SJCRH30 (cell line): ENCODE measurements around the gene AGMO. TPM values are rescaled to one million over a fixed set of nuclear protein-coding genes. Genes with fewer than 3 reads are reported as not detected.

Experiments used
- DNase-seq, 2 experiments: peaks; one replicate each; pipeline ENCODE4 v3.0.0-alpha.2; 2015 to 2020
- H3K27ac ChIP-seq: fragments of 250-450 bp; sonication (Bioruptor Pico); 2 replicates; pipeline ENCODE4 v1.5.1; 2020; ENCODE audit warnings: mild to moderate bottlenecking, moderate library complexity
- H3K27me3 ChIP-seq: fragments of 250-450 bp; sonication (Bioruptor Pico); 2 replicates; pipeline ENCODE4 v1.5.1; 2020; ENCODE audit warnings: mild to moderate bottlenecking, moderate library complexity
- H3K36me3 ChIP-seq: fragments of 250-450 bp; sonication (Bioruptor Pico); 2 replicates; pipeline ENCODE4 v1.5.1; 2020; ENCODE audit warnings: mild to moderate bottlenecking, moderate library complexity
- H3K4me1 ChIP-seq: fragments of 250-450 bp; sonication (Bioruptor Pico); 2 replicates; pipeline ENCODE4 v1.5.1; 2020; ENCODE audit warnings: mild to moderate bottlenecking, moderate library complexity
- H3K4me3 ChIP-seq: fragments of 250-450 bp; sonication (Bioruptor Pico); 2 replicates; pipeline ENCODE4 v1.5.1; 2020; ENCODE audit warnings: mild to moderate bottlenecking, moderate library complexity
- H3K9me3 ChIP-seq: fragments of 250-450 bp; sonication (Bioruptor Pico); replicated peaks from 2 replicates; pipeline ENCODE4 v1.5.1; 2020; ENCODE audit warnings: mild to moderate bottlenecking, moderate library complexity
- total RNA-seq: library from RNA; depleted of rRNA; stranded (reverse); fragments of >200 nt; shearing (Covaris generic); gene quantifications from 2 replicates; pipeline ENCODE4 v1.2.3, GENCODE V29; 2014

The AGMO gene
- total RNA-seq, 1 experiment from 2014 or later: 0.20 TPM

DNA sequence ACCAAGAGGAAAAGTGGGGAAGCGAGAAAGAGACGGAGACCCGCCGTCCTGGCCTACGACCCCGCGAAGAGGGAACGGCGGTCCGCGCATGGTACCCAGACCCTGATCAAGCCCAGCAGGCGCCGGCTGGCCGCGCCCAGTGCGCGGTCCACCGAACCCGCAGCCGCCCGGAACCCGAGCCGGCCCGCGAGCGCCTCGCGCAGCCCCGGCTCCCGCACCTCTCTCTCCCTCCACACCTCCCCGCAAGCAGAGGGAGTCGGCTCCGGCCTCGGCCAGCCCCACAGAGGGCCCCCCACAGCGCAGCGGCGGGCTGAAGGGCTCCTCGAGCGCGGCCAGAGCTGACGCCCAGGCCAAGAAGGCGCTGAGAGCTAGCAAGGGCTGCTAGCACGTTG, 164.7 kb downstream of the AGMO start:
- Histone ChIP-seq H3K27ac (no peak overlapping the region), H3K27me3 (no peaks in the 10 kb centered on the region), H3K36me3 (no peaks in the 10 kb centered on the region), H3K9me3 (no peaks in the 10 kb centered on the region), H3K4me3 (no peak overlapping the region), H3K4me1 (no peaks in the 10 kb centered on the region)
- DNase-seq: no peak

DNA sequence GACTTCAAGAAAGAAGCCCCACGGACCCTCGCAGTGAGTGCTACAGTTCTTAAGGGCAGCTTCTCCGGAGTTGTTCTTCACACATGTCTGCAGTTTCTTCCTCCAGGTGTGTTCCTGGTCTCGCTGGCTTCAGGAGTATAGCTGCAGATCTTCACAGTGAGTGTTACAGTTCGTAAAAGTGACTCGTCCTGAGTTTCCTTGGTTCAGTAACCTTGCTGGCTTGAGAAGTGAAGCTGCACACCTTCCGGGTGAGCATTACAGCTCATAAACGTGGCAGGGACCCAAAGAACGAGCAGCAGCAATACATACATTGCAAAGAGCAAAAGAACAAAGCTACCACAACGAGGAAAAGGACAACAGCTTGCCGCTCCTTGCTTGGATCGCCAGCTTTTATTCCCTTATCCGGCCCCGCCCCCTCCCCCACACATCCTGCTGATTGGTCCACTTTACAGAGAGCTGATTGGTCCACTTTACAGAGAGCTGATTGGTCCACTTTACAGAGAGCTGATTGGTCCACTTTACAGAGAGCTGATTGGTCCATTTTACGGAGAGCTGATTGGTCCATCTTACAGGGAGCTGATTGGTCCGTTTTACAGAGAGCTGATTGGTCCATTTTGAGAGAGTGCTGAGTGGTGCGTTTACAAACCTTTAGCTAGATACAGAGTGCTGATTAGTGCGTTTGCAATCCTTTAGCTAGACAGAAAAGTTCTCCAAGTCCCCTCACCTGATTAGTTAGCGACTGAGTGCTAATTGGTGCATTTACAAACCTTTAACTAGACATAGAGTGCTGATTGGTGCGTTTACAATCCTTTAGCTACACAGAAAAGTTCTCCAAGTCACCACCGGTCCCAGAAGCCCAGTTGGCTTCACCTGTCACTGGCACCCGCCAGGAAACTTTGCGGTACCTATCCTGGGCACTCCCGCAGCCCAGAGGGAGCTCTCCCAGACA, 165.3 kb downstream of the AGMO start:
- H3K27me3 ChIP-seq: no peaks in the 10 kb centered on the region
- H3K9me3 ChIP-seq: no peaks in the 10 kb centered on the region
- no peaks in the 10 kb centered on the region for H3K4me1 ChIP-seq
- no peak overlapping the region for H3K4me3 ChIP-seq
- no peak for DNase-seq
- no peaks in the 10 kb centered on the region for H3K36me3 ChIP-seq
- no peak overlapping the region for H3K27ac ChIP-seq

GRCh38 chr7:15389073-15389472, 172.7 kb downstream of the AGMO start:
- Histone ChIP-seq H3K4me1 (no peaks in the 10 kb centered on the region), H3K27ac (no peak overlapping the region), H3K4me3 (no peak overlapping the region), H3K36me3 (no peaks in the 10 kb centered on the region), H3K9me3 (no peaks in the 10 kb centered on the region), H3K27me3 (no peaks in the 10 kb centered on the region)
- no peak for DNase-seq

DNA sequence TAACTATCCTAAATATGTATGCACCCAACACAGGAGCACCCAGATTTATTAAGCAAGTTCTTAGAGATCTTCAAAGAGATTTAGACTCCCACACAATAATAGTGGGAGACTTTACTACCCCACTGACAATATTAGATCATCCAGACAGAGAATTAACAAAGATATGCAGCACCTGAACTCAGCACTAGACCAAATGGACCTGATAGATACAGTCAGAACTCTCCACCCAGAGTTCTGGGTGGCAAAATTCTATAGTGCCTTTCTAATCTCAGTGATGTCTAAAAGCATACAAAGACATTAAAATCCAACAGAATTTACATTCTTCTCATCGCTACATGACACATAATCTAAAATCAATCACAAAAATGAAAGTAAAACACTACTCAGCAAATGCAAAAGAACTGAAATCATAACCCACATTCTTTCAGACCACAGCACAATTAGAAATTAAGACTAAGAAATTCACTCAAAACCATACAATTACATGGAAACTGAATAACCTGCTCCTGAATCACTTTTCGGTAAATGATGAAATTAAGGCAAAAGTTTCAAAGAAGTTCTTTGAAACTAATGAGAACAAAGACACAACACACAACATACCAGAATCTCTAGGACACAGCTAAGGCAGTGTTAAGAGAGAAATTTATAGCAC, 183.2 kb downstream of the AGMO start:
- no peaks in the 10 kb centered on the region for H3K4me1 ChIP-seq
- H3K27me3 ChIP-seq: no peaks in the 10 kb centered on the region
- no peaks in the 10 kb centered on the region for H3K36me3 ChIP-seq
- no peak overlapping the region for H3K27ac ChIP-seq
- no peaks in the 10 kb centered on the region for H3K9me3 ChIP-seq
- no peak for DNase-seq
- H3K4me3 ChIP-seq: no peak overlapping the region

DNA sequence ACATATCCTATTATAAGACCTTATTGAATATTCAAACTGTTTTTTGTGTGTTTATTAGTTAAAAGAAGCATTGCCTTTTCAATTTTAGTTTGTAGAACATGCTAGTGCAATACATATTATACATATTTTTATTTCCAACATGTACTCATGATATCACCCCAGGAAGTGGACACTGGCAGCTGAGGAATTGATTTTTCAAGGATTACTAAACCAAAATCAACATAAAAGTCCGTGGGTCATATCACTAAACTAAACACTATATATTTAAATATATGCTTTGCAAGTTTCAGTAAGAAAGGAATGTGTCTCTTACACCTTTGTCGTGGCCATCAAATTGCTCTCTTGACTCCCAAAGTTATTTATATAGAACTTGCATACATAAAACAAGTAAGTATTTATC, 185.2 kb downstream of the AGMO start:
- Histone ChIP-seq H3K9me3 (no peaks in the 10 kb centered on the region), H3K36me3 (no peaks in the 10 kb centered on the region), H3K4me3 (no peak overlapping the region), H3K4me1 (no peaks in the 10 kb centered on the region), H3K27ac (no peak overlapping the region), H3K27me3 (no peaks in the 10 kb centered on the region)
- no peak for DNase-seq

- Histone ChIP-seq H3K4me1 (no peaks in the 10 kb centered on the region), H3K9me3 (no peaks in the 10 kb centered on the region), H3K27ac (no peak overlapping the region), H3K4me3 (no peak overlapping the region), H3K27me3 (no peaks in the 10 kb centered on the region), H3K36me3 (no peaks in the 10 kb centered on the region)
- DNase-seq: no peak
Measured at GRCh38 chr7:15370441-15370840, 191.4 kb downstream of the AGMO start.

DNA sequence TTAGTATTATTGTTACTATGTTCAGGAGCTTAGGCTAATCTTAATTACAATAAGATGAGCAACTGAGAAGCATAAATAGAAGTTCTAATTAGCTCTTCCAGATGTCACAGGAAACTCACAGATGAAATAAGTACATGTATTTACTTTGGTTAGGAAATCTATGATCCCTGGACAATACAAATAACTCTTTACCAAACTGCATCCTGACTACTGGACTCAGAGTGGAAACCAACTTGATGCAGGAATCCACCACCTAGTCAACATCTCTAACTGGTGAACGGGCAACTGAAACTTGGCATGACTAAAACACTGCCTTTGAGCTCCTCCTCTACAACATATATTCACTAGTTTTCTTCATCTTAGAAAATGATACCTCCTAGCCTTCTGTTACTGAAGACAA, 193.2 kb downstream of the AGMO start:
- Histone ChIP-seq H3K36me3 (no peaks in the 10 kb centered on the region), H3K9me3 (no peaks in the 10 kb centered on the region), H3K27me3 (no peaks in the 10 kb centered on the region), H3K4me3 (no peak overlapping the region), H3K4me1 (no peaks in the 10 kb centered on the region), H3K27ac (no peak overlapping the region)
- DNase-seq: no peak

GRCh38 chr7:15367897-15368296, 193.9 kb downstream of the AGMO start:
- Histone ChIP-seq H3K27ac (no peak overlapping the region), H3K4me3 (no peak overlapping the region), H3K36me3 (no peaks in the 10 kb centered on the region), H3K9me3 (no peaks in the 10 kb centered on the region), H3K27me3 (no peaks in the 10 kb centered on the region), H3K4me1 (no peaks in the 10 kb centered on the region)
- DNase-seq: no peak

DNA sequence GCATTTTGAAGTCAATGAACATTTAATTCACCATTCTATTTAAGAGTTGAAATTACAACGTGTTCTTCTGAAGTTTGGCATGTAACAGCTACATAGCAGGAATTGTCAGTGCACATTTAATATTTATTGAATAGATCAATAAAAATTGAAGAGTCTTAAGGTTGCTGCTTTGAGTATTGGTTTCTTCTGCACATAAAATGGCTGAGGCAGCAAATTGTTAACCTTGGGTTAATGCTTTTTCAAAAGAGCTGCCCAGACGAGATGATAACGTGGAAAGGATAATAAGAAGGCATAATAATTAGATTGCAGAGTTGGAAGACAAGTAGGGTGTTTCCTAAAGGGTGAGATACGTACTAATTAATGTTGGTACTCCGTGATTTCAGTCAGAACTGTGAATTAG, 203.7 kb downstream of the AGMO start:
- Histone ChIP-seq H3K27me3 (no peaks in the 10 kb centered on the region), H3K36me3 (no peaks in the 10 kb centered on the region), H3K27ac (no peak overlapping the region), H3K9me3 (no peaks in the 10 kb centered on the region), H3K4me3 (no peak overlapping the region), H3K4me1 (no peaks in the 10 kb centered on the region)
- DNase-seq: no peak

DNA sequence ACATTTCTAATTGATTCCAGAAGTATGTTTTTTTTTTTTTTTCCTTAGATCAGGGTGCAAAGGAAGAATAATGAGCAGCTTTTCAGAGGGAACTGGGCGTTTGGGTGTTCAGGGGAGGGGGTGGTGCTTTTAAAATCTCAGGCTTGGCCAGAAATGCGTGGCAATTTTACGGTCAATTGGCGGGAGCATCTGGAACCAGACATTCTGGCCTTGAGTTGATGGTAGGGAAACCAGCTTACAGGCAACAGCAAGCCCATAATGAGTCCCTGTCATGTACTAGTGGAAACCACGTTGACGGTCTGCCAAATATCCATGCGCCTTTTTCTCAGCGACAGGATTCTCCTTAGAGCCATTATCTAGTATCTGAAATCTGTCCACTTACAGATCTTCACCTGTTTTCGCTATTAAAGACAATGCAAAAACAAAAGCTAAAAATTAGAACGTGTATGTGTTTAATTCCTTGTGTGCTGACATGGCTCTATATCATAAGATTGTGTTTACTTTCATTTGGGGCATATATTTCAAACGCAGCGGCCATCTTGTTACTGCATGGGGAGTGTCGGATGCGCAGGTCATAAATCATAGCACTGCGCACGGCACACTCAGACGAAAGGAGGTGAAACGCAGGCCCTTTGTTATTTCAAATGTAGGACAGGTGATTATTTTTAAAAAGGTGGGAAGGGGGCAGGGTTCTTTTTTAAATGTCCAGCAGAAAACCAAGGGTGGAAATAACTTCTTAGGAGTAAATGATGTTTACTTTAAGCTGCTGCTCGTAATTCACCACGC, 209.2 kb downstream of the AGMO start:
- DNase-seq: peak in 1 of 2 experiments; percentile 24
- Histone ChIP-seq H3K4me3 (no peak overlapping the region), H3K9me3 (no peaks in the 10 kb centered on the region), H3K27ac (no peak overlapping the region), H3K36me3 (no peaks in the 10 kb centered on the region), H3K27me3 (no peaks in the 10 kb centered on the region), H3K4me1 (no peaks in the 10 kb centered on the region)

- H3K9me3 ChIP-seq: no peaks in the 10 kb centered on the region
- H3K4me3 ChIP-seq: no peak overlapping the region
- no peaks in the 10 kb centered on the region for H3K27me3 ChIP-seq
- no peaks in the 10 kb centered on the region for H3K36me3 ChIP-seq
- DNase-seq: no peak
- H3K27ac ChIP-seq: no peak overlapping the region
- H3K4me1 ChIP-seq: no peaks in the 10 kb centered on the region
Measured at GRCh38 chr7:15345216-15345615, 216.6 kb downstream of the AGMO start.

DNA sequence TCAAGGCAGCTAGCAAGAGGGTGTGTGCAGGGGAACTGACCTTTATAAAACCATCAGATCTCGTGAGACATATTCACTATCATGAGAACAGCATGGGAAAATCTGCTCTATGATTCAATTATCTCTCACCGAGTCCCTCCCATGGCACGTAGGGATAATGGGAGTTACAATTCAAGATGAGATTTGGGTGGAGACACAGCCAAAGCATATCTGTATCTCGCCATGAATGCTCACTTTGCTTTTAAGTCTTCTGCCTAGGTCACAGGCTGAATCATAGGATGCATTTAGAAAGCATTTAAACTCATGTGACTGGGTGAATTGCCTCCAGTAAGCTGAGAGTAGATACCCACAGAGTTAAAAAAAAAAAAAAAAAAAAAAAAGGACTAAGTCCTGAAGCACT, 220.0 kb downstream of the AGMO start:
- no peaks in the 10 kb centered on the region for H3K9me3 ChIP-seq
- H3K27ac ChIP-seq: no peak overlapping the region
- H3K4me3 ChIP-seq: no peak overlapping the region
- no peaks in the 10 kb centered on the region for H3K27me3 ChIP-seq
- H3K36me3 ChIP-seq: no peaks in the 10 kb centered on the region
- no peaks in the 10 kb centered on the region for H3K4me1 ChIP-seq
- DNase-seq: no peak

GRCh38 chr7:15336146-15336545, 225.7 kb downstream of the AGMO start:
- no peak overlapping the region for H3K27ac ChIP-seq
- no peaks in the 10 kb centered on the region for H3K4me1 ChIP-seq
- no peaks in the 10 kb centered on the region for H3K27me3 ChIP-seq
- no peak for DNase-seq
- H3K9me3 ChIP-seq: no peaks in the 10 kb centered on the region
- H3K4me3 ChIP-seq: no peak overlapping the region
- no peaks in the 10 kb centered on the region for H3K36me3 ChIP-seq

GRCh38 chr7:15335390-15335789, 226.4 kb downstream of the AGMO start:
- no peaks in the 10 kb centered on the region for H3K36me3 ChIP-seq
- H3K27me3 ChIP-seq: no peaks in the 10 kb centered on the region
- no peak overlapping the region for H3K27ac ChIP-seq
- no peak for DNase-seq
- no peaks in the 10 kb centered on the region for H3K9me3 ChIP-seq
- no peak overlapping the region for H3K4me3 ChIP-seq
- H3K4me1 ChIP-seq: no peaks in the 10 kb centered on the region
